Neural progenitor cell (in vitro differentiated cells): ENCODE measurements around the gene PRPF8. TPM values are rescaled to one million over a fixed set of nuclear protein-coding genes. Genes with fewer than 3 reads are reported as not detected.

ENCODE experiments used
- DNase-seq: peaks from one replicate; pipeline ENCODE4 v3.0.0-alpha.2; 2016; ENCODE audit warnings: low spot score
- H2AFZ ChIP-seq: fragments of 200-600 bp; sonication (generic); replicated peaks from 2 replicates; pipeline ENCODE4 v1.6.1; 2016; ENCODE audit warnings: antibody characterized with exemption
- H3F3A ChIP-seq: fragments of 200-600 bp; sonication (generic); 2 replicates; pipeline ENCODE4 v1.6.1; 2016; ENCODE audit warnings: antibody characterized with exemption, low read depth
- H3K27ac ChIP-seq: fragments of 200-600 bp; sonication (generic); 2 replicates; pipeline ENCODE4 v1.5.1; 2016; ENCODE audit warnings: mild to moderate bottlenecking
- H3K27me3 ChIP-seq: fragments of 200-600 bp; sonication (generic); 2 replicates; pipeline ENCODE4 v1.6.1; 2016; ENCODE audit warnings: mild to moderate bottlenecking, moderate library complexity
- H3K36me3 ChIP-seq: fragments of 200-600 bp; sonication (generic); 2 replicates; pipeline ENCODE4 v1.5.1; 2016
- H3K4me1 ChIP-seq: fragments of 200-600 bp; sonication (generic); 2 replicates; pipeline ENCODE4 v1.6.1; 2016; ENCODE audit warnings: mixed run types
- H3K4me2 ChIP-seq: fragments of 200-600 bp; sonication (generic); 2 replicates; pipeline ENCODE4 v1.6.1; 2016
- H3K4me3 ChIP-seq: fragments of 200-600 bp; sonication (generic); 2 replicates; pipeline ENCODE4 v1.5.1; 2016
- H3K79me2 ChIP-seq: fragments of 200-600 bp; sonication (generic); 2 replicates; pipeline ENCODE4 v1.6.1; 2016; ENCODE audit warnings: low read depth
- H3K9ac ChIP-seq: fragments of 200-600 bp; sonication (generic); 2 replicates; pipeline ENCODE4 v1.6.1; 2016
- H3K9me3 ChIP-seq: fragments of 200-600 bp; sonication (generic); 2 replicates; pipeline ENCODE4 v1.5.1; 2016; ENCODE audit warnings: low read depth
- H4K20me1 ChIP-seq: fragments of 200-600 bp; sonication (generic); 2 replicates; pipeline ENCODE4 v1.6.1; 2016; ENCODE audit warnings: low read depth
- H3K27ac Mint-ChIP-seq: 3 replicates; pipeline ENCODE4 v1.8.0; 2021; ENCODE audit warnings: mixed read lengths
- H3K27me3 Mint-ChIP-seq: 2 replicates; pipeline ENCODE4 v1.8.0; 2022; ENCODE audit warnings: low read depth, mild to moderate bottlenecking, inconsistent platforms, moderate library complexity, mixed read lengths; ENCODE audit not compliant: insufficient read depth
- H3K36me3 Mint-ChIP-seq: 3 replicates; pipeline ENCODE4 v1.8.0; 2021; ENCODE audit warnings: mixed read lengths
- H3K4me1 Mint-ChIP-seq: 3 replicates; pipeline ENCODE4 v1.8.0; 2021; ENCODE audit warnings: mixed read lengths
- H3K4me3 Mint-ChIP-seq: 3 replicates; pipeline ENCODE4 v1.8.0; 2021; ENCODE audit warnings: mild to moderate bottlenecking, moderate library complexity, mixed read lengths
- H3K9me3 Mint-ChIP-seq: 3 replicates; pipeline ENCODE4 v1.8.0; 2020; ENCODE audit warnings: mixed read lengths
- EZH2 ChIP-seq: fragments of 200-600 bp; sonication (generic); IDR thresholded peaks from 2 replicates; pipeline ENCODE4 v1.6.1; 2017; ENCODE audit warnings: antibody characterized with exemption, mild to moderate bottlenecking, moderate library complexity
- EZH2phosphoT487 ChIP-seq: fragments of 200-600 bp; sonication (generic); IDR thresholded peaks from 2 replicates; pipeline ENCODE4 v1.6.1; 2017; ENCODE audit warnings: antibody characterized with exemption
- total RNA-seq: library from RNA; depleted of rRNA; stranded (reverse); fragments of >200 nt; gene quantifications from 2 replicates; pipeline ENCODE4 v1.2.3, GENCODE V29; 2015; ENCODE audit warnings: low replicate concordance
- TF ChIP-seq, protein P1 (sequence below): fragments of 200-600 bp; sonication (generic); IDR thresholded peaks from 2 replicates; pipeline ENCODE4 v1.5.1; 2017; ENCODE audit warnings: antibody characterized with exemption, mild to moderate bottlenecking

Gene PRPF8
- total RNA-seq, 1 donor from 2014 or later: 119 TPM

DNA sequence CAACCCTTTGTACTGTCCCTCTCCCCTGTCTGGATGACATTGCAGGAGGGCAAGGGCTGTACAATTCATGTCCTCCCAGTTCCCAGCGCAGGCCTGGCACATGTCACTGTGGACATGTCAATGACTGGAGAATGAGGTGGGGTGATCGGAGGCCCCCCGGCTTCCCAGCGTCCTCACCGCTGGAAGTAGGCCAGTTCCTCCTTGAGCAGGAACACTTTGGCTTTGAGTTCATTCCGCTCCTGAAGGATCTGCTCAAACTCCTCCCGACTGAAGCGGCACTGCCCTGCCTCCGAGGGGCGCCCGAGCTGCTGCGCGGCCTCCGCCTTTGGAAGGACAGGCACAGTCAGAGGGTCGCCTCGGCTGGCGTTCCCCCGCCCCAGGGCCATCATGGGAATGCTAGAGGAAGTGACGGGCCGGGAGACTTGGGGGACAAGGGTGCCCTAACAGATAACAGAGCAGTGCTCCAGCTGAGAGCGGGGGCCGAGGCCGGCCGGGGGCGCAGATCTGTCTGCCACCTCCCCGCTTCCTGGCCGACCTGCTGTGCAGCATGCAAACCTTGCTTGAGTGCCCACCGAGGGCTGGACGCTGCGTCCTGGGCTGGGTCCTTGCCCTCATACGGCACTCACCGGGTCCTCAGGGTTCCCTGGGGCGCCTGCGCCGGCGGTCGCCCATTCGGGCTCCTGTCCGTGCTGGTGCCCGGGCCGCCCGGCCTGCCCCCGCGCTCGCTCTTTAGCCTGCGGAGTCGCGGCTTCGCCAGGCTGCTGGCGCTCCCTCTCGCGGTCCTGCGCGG, 36.3 kb downstream of the PRPF8 start:
- H3K27ac Mint-ChIP-seq: no peak overlapping the region
- peaks cover 12% of the 10 kb centered on the region for H3K36me3 Mint-ChIP-seq
- peak overlapping the region; percentile 40 for H2AFZ ChIP-seq
- H3K9me3 Mint-ChIP-seq: no peaks in the 10 kb centered on the region
- no peaks in the 10 kb centered on the region for H3K9me3 ChIP-seq
- H3K4me3 Mint-ChIP-seq: peak overlapping the region; percentile 74
- TF ChIP-seq EZH2: no peak
- TF ChIP-seq, protein P1, sequence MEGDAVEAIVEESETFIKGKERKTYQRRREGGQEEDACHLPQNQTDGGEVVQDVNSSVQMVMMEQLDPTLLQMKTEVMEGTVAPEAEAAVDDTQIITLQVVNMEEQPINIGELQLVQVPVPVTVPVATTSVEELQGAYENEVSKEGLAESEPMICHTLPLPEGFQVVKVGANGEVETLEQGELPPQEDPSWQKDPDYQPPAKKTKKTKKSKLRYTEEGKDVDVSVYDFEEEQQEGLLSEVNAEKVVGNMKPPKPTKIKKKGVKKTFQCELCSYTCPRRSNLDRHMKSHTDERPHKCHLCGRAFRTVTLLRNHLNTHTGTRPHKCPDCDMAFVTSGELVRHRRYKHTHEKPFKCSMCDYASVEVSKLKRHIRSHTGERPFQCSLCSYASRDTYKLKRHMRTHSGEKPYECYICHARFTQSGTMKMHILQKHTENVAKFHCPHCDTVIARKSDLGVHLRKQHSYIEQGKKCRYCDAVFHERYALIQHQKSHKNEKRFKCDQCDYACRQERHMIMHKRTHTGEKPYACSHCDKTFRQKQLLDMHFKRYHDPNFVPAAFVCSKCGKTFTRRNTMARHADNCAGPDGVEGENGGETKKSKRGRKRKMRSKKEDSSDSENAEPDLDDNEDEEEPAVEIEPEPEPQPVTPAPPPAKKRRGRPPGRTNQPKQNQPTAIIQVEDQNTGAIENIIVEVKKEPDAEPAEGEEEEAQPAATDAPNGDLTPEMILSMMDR: peak; percentile 22
- H3K4me1 ChIP-seq: peaks cover 11% of the 10 kb centered on the region
- peaks cover 67% of the 10 kb centered on the region for H3F3A ChIP-seq
- H3K79me2 ChIP-seq: no peaks in the 10 kb centered on the region
- DNase-seq: peak; percentile 69
- H3K4me3 ChIP-seq: peak overlapping the region; percentile 49
- H3K27me3 ChIP-seq: peaks cover 47% of the 10 kb centered on the region
- H3K27me3 Mint-ChIP-seq: peaks cover 12% of the 10 kb centered on the region
- H3K27ac ChIP-seq: no peak overlapping the region
- H3K36me3 ChIP-seq: peaks cover 6% of the 10 kb centered on the region
- peaks cover 28% of the 10 kb centered on the region for H3K4me1 Mint-ChIP-seq
- H3K4me2 ChIP-seq: peak overlapping the region; percentile 77
- H3K9ac ChIP-seq: no peak overlapping the region
- peaks cover 43% of the 10 kb centered on the region for H4K20me1 ChIP-seq

DNA sequence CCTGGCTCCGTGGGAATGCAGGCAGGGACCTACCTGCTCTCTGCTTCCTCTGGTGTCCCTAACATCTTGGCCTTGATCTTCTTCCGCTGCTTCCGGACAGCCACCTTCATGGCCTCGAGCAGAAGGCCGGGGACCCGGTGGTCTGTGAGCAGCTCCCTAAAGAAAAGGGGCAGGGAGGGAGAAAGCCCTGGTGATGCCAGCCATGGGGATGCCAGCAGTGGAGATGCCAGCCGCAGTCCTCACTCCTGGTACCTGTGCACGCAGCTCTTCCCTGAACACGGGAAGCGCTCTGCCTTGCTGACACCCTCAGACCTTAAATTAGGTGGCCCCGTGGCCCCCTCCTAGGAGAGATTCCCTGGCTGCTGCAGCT, 36.9 kb downstream of the PRPF8 start:
- Histone ChIP-seq H3K9me3 (no peaks in the 10 kb centered on the region), H3K27ac (no peak overlapping the region), H3K79me2 (no peaks in the 10 kb centered on the region), H3K4me2 (no peak overlapping the region), H3K4me3 (no peak overlapping the region), H3K27me3 (peaks cover 51% of the 10 kb centered on the region), H3K9ac (no peak overlapping the region), H3K36me3 (peaks cover under 1% of the 10 kb centered on the region), H3F3A (peaks cover 63% of the 10 kb centered on the region), H4K20me1 (peaks cover 37% of the 10 kb centered on the region), H3K4me1 (peaks cover 11% of the 10 kb centered on the region), H2AFZ (no peak overlapping the region)
- no peak overlapping the region for H3K27ac Mint-ChIP-seq
- H3K4me1 Mint-ChIP-seq: peaks cover 28% of the 10 kb centered on the region
- no peaks in the 10 kb centered on the region for H3K9me3 Mint-ChIP-seq
- H3K27me3 Mint-ChIP-seq: peaks cover 14% of the 10 kb centered on the region
- no peak for DNase-seq
- no peak for TF ChIP-seq EZH2
- TF ChIP-seq, protein P1: no peak
- no peak for TF ChIP-seq EZH2phosphoT487
- H3K36me3 Mint-ChIP-seq: peaks cover 8% of the 10 kb centered on the region
- peak overlapping the region; percentile 74 for H3K4me3 Mint-ChIP-seq

DNA sequence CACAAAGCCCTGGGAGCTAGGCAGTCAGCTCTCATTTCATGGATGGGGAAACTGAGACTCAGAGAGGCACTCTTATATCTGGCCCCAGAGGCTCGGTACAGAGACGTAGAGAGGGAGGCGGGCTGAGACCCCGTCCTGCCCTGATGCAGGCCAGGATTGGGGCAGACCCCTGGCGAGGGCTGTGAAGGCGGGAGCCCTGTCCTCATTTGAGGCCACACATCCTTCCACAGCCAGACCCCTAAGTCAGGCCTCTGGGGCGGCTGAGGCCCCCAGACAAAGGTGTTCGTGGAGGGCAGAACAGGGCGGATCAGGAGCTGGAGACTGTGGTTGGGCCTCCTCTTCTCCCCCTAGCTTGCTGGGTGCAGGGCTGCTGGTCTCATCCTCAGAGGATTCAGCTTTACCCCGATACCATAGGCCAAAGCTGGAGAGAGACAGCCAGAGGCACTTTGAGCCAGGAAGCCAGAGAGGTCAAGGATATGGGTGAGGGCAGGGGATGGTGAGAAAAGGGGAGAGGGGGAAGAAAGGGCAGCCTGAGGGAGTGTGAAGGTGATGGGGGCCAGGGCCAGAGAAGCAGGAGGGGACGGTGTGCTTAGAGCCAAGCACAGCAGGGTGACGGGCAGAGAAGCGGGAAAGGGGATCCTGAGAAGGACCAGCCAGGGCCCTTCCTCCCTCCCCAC, 38.3 kb downstream of the PRPF8 start:
- TF ChIP-seq, protein P1: no peak
- TF ChIP-seq EZH2phosphoT487 (no peak), EZH2 (no peak)
- Histone ChIP-seq H3K9ac (no peak overlapping the region), H3F3A (peaks cover 56% of the 10 kb centered on the region), H3K4me2 (no peak overlapping the region), H3K79me2 (no peaks in the 10 kb centered on the region), H2AFZ (no peak overlapping the region), H3K36me3 (no peaks in the 10 kb centered on the region), H4K20me1 (peaks cover 23% of the 10 kb centered on the region), H3K9me3 (no peaks in the 10 kb centered on the region), H3K27ac (no peak overlapping the region), H3K4me3 (no peak overlapping the region), H3K27me3 (peaks cover 57% of the 10 kb centered on the region), H3K4me1 (peaks cover 11% of the 10 kb centered on the region)
- Mint-ChIP-seq H3K27ac (no peak overlapping the region), H3K36me3 (peaks cover 3% of the 10 kb centered on the region), H3K4me3 (peak overlapping the region; percentile 46), H3K4me1 (peaks cover 26% of the 10 kb centered on the region), H3K27me3 (peaks cover 19% of the 10 kb centered on the region), H3K9me3 (no peaks in the 10 kb centered on the region)
- no peak for DNase-seq
